Ramos (cell line): ENCODE data around the gene SEPTIN5.

Source experiments
- in situ Hi-C: fragments of 300-500 bp; cut with MboI; formaldehyde crosslinking; loops from one replicate; pipeline ENCODE4 v1.14.3; 2022; ENCODE audit warnings: low sequenced_read_pairs; ENCODE audit not compliant: unreplicated experiment

The SEPTIN5 gene

DNA sequence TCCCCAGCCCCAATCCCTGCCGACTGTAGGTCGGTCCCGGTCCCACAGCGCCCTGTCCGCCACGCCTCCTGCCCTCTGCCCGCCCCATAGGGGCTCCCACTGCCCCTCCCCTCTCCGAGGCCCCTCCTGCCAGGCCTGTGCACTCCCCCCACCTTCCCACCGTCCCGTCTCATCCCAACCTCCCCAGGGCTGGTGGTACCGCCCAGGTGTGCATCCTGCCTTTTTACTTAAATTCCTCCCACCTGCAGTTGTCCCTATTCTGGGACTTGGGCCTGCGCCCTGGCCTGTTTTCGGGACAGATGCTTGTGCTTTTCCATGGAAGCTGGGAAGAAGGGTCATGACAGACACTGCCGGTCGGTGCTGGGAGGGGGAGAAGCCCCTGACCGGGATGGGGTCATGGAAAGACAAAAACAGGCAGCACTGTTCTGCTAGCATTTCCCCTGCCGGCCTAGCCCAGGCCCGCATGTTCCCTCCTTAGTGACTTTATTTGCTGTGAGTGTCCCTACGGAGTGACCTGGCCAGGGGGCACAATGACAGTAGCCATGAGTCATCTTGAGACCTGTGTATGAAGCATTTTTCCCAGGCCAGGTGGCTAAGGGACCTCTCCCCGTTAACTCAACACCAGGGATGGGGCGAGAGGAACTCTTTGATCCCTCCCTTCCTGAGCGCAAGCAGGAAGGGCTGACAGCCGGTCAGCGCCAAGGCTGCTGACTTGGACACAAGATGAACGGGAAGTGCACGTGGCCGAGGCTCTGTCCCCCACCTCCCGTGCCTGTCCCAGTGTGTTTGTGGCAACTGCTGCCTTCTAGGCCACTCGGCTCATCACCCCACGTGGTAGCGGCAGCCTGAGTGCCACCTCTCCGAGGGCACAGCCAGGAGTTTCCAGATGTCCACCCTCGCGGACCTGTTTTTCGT is 53.4 kb downstream of the SEPTIN5 start:
- in situ Hi-C loops, result no loop called here

DNA sequence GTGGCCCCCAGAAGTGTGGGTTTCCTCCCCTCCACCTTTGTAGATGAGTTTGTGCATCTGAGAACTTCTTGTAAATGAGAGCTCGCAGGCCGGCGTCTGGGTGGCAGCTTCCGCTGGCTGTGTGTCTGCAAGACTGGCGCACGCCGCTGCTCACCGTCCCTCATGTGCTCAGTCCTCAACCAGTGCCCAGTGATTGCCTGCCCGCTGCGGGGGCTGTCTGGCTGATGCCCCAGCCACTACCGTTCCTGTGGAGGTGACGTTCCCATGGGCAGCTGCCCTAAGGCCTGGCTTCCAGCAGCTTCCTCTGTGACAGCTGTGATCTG is 55.1 kb downstream of the SEPTIN5 start:
- in situ Hi-C loops, result no loop called here

DNA sequence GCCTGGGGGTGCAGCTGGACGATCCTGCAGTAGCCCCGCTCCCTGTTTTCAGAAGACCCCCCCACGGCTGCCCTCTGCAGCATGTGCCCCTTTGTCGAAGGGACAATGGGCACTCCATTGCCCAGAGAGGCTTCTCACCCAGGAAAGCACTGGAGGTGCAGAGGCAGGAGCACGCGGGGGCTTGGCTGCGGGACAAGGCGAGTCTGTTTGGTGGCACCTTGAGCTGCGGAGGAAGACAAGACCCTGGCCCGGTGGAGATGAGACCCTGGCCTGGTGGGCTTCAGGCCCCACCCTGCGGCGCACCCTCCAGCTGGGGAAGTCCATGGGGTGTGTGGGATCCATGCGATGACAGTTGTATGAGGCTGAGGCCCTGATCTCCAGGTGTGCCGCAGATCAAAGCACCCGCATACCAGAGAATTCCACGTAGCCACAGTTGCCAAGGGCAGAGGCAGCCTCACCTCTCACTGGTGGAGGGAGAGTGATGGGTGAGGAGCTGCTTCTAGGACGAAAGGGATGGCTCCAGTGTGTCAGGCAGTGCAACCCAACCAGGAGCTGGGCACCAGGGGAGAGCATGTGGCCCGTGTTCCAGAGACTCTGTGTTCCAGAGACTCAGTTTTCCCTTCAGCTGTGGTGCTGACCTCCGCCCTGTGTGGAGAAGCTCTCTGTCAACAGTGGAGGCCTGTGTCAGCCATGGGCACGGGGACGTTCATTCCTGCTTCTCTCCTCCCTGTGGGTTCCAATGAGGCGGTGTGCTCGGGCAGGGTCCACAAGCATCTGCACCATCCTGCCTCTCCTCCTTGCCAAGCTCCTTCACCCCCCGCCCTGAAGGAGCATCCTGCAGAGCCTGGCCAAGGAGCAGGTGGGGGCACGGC is 56.3 kb downstream of the SEPTIN5 start:
- in situ Hi-C loops, result no loop called here

DNA sequence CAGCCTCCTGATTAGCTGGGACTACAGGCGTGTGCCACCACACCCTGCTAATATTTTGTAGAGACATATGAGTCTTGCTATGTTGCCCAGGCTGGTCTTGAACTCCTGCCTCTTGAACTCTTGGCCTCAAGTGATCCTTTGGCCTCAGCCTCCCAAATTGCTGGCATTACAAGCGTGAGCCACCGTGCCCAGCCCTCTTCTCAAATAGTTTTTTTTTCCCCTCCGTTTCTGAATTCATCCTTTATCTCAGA is 58.0 kb downstream of the SEPTIN5 start:
- in situ Hi-C loops, result no loop called here
